Activated CD4-positive, alpha-beta T cell treated with anti-CD3 and anti-CD28 coated beads, Interleukin-2, amount 50 U/mL, for 16 hours (primary cell): ENCODE results near the gene MAD1L1.

ENCODE experiments used
- DNase-seq: peaks from one replicate; pipeline ENCODE4 v3.0.0-alpha.2; 2020

Gene MAD1L1

GRCh38 chr7:2131800-2132199, 100.9 kb downstream of the MAD1L1 start:
- no peak for DNase-seq

DNA sequence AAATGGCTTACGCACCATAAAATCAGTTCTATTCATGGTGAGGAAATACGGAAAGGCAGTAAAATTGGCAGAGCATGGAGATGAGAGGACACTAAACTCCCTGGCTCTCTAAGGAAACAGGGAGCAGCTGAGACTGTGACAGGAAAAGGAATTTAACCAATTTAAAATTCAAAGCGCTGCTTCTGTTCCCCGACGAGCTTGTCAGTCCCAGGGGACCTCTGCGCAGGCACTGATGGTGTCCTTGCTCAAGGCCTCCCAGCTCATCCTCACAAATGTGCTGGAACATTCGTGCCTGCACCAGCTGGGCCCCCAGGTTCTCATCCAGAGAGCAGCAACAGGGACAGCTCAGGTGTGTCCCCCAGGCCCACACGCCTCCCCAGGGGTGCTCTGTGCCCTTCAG, 101.4 kb downstream of the MAD1L1 start:
- no peak for DNase-seq

GRCh38 chr7:2130096-2130375, 102.7 kb downstream of the MAD1L1 start:
- no peak for DNase-seq

- DNase-seq = no peak
These were observed 103.2 kb downstream of the MAD1L1 start for GRCh38 chr7:2129323-2130095.

GRCh38 chr7:2128601-2129322, 104.0 kb downstream of the MAD1L1 start:
- DNase-seq = no peak

- DNase-seq = no peak
These were observed 106.1 kb downstream of the MAD1L1 start for GRCh38 chr7:2126621-2127020.

DNA sequence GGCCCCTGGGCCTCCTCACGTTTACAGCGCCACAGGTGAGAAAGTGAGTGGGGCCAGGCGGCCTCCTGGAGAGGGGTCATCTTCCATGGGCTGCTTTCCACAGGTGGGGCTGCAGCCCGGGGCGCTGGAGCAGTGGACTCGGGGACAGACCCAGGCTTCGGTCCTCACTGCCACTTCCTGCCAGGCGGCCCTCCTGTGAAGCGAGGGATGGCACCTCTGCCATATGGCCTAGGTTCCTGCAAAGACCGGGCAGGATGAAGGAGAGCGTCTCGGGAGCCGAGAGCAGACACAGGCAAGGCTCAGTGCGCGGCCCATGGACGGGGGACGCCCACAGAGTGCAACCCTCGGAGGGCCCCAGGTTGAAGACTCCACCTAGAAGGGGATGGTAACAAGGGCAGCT, 106.8 kb downstream of the MAD1L1 start:
- DNase-seq = no peak

- DNase-seq = no peak
These were observed 108.0 kb downstream of the MAD1L1 start for GRCh38 chr7:2124604-2125345.

DNA sequence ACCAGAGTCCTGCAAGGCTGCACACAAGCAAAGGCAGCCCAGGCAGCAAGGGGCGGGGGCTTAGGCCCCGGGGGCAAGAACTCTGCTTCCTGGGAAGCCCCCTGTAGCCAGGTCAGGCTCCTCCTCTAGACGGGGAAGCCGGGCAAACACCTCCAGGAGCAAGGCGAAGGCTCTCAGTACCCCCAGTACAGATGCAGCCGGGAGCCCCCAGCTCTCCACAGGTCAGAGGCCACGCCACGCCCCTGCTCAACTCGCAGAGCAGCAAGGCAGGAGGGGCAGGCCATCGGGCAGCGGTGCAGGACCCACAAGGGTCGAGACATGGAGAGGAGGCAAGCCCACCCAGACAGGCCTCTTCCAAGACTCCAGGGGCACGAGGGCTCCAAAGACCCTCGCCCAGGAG, 108.8 kb downstream of the MAD1L1 start:
- DNase-seq = no peak

DNA sequence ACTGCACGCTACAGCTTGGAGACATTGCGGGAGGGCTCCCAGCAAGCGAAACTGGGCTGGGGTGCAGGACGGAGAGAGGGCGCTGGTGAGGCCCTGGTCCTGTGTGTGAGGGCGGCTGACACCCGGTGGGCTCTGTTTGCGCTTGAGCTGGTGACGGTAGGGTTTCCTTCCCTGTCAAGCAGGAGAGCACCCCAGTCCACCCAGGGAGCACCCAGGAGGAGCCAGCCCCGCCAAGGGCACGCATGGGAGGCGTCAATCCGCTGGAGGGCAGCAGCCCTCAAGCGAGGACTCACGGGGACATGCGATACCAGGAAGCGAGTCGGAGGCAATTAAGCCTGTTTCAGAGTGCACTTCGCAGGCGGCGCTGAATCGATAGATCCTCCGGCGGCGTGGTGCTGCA, 109.4 kb downstream of the MAD1L1 start:
- no peak for DNase-seq

DNA sequence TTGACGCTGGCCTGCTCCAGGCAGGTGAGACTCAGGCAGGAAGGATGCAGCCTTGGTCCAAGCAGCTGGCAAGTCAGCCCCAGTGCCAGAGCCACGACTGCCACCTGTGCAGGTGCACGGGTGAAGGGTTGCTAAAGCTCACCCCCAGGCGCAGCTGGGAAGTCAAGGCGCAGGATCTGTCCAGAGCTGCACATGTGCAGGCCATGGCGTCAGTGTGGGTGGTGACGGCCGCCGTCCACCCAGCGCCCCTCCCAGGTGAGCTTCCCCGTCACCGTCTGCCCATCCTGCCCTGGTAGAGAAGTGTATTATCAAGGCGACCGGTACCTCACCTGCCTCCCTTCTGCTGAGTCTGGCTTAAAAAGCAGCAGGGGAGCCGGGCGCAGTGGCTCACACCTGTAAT, 110.1 kb downstream of the MAD1L1 start:
- no peak for DNase-seq

- DNase-seq = no peak
These were observed 111.6 kb downstream of the MAD1L1 start for GRCh38 chr7:2120841-2121830.

DNA sequence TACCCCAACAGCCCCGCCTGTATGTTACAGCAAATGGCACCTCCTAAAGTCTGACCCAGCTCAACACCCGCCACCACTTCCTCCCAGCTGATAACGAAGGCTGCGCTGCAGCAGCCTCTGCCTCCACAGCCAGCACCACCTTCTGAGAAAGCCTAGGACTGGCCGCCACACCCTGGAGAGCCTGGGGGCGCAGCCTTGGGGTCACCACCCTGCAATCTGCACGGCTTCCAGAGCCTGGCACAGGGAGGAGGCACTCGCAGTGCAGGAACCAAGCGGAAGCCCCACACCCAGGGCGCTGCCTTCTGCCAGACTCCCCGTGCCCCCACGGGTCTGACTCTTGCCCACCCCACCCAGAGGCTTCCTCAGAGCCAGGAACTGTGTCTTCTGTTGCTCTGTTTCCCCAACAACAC, 112.5 kb downstream of the MAD1L1 start:
- peak; percentile 55 for DNase-seq

GRCh38 chr7:2118630-2119190, 114.0 kb downstream of the MAD1L1 start:
- DNase-seq = no peak

- no peak for DNase-seq
These were observed 114.7 kb downstream of the MAD1L1 start for GRCh38 chr7:2118056-2118455.

GRCh38 chr7:2117646-2118045, 115.1 kb downstream of the MAD1L1 start:
- no peak for DNase-seq

GRCh38 chr7:2116989-2117591, 115.7 kb downstream of the MAD1L1 start:
- DNase-seq = no peak

GRCh38 chr7:2116448-2116810, 116.3 kb downstream of the MAD1L1 start:
- DNase-seq = no peak

DNA sequence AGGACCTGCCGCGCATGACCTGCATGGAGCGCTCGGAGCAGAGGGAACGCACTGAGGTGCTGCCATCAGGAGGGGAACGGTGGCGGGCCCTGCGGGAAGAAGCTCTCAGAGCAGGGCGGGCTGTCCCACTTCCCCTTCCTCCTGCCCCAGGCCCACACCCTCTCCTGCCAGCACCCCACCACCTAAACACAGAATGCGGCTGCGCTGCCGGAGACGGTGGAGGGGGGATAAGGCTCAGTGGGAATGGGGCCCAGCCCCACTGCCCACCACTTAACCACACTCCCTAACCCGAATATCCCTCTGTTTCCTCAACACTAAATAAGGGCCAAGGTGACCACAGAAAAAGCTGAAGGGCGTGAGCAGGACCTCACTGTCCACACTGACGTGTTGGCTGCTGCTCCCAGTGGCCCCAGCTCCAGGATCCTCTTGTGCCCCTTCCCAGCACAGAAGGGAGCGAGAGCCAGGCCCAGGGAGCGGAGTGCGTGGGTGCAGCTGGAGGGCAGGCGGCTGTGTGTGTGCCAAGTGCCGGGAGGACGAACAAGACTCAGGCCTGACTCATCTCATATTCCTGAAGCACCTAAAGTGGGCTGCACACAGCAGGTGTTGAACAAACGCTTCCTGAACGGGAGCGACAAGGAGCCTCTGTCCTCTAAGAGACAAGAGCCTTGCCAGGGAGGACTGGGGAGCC, 116.8 kb downstream of the MAD1L1 start:
- DNase-seq = no peak

DNA sequence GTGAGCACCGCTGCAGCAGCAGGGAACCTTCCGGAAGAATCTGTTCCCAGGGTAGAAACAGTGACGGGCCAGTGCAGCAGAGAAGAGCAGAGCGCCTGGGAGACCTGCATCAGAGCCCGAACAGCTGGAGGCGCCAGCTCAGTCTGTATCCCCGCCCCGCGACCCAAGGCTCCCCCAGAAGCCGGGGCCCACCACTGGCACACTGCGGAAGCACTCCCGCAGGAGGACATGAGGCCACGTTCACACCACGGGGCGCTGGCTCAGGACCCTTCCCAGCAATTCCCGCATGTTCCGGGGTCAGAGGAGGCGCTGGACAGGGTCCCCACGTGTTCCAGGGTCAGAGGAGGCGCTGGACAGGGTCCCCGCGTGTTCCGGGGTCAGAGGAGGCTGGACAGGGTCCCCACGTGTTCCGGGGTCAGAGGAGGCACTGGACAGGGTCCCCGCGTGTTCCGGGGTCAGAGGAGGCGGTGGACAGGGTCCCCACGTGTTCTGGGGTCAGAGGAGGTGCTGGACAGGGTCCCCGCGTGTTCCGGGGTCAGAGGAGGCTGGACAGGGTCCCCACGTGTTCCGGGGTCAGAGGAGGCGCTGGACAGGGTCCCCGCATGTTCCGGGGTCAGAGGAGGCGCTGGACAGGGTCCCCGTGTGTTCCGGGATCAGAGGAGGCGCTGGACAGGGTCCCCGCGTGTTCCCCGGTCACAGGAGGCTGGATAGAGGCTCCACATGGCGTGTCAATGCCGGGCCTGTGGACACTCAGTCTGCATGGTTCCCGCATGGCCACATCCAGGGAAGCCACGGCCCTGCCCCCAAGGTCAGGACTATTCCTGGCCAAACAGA, 117.6 kb downstream of the MAD1L1 start:
- no peak for DNase-seq

DNA sequence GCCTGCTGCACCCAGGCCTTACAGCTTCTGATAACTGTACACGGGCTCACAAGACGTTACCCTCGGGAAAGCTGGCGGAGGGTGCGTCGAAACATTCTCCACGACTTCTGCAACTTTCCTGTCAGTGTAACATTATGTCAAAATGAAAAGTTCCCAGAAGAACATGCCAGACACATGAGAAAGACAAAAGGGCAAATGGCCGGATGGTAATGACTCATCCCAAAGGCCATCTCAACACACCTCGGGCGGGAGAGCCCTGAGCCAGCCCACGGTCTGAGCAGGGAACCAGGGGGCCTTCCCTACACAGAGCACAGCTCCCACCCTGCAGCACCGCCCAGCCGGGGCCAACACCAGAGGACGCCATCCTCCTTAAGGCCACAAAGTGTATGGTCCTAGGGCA, 118.7 kb downstream of the MAD1L1 start:
- DNase-seq = no peak
